Inflammatory macrophage (primary cell): ENCODE data around the gene CSNK1G3.
"Not testable (repeated sequence)": the region's sequence is repeated elsewhere in the genome, so short reads cannot be mapped to it uniquely, and the experiment has no call there.

ENCODE experiments used
- DNase-seq, 2 donors: peaks; one replicate each; pipeline ENCODE4 v3.0.0-alpha.2; 2020 to 2022

CSNK1G3 gene

DNA sequence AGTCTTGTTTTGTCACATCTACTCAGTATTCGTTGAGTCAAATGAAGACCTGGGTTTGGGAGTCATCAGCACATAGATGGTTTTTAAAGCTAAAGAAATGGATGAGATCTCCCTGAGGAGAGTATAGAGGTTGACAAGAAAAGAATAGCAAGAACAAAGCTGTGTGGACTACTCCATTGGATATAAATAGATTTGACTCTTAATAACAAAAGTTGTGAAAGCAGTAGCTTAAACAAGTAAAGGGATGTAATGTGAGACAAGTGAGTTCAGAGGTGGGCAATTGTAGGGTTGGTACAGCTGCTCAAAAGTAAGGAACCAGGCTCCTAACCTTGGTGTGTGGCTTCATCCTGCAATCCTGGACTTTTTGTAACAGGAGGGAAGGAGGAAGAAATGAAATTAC lies 49.3 kb downstream of the CSNK1G3 start:
- DNase-seq, result no peak

DNA sequence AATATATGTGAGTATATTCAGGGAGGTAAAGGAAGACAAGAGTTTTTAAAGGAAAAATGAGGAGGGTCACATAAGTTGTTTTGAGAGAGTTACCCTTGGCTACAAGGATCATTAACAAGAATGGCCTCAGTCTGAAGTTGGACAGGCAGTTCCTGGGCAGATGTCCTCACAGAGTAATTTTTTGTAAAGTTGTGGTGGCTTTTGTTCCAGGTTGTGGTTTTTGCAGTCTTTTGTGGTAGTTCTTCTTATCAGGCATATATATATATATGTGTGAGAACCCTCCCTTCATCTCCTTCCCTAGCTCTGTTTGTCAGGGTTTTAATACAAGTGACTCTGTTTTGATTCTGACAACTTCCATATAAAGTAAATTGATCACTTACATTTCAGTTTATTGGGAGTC lies 60.0 kb downstream of the CSNK1G3 start:
- no peak for DNase-seq

DNA sequence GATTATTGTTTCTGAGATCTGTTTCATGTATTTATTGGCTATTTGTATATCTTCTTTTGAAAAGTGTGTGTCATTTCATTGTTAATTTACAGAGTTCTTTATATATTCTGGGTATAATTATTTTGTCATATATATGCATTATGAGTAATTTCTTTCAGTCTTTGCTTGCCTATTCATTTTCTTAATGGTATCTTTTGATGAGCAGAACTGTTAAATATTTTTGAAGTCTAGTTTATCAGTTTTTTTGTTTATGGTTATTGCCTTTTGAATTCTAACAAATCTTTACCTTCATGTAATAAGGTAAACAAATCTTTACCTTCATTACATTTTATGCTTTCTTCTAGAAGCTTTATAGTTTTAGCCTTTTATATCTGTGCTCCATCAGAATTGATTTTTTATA lies 66.4 kb downstream of the CSNK1G3 start:
- no peak for DNase-seq

DNA sequence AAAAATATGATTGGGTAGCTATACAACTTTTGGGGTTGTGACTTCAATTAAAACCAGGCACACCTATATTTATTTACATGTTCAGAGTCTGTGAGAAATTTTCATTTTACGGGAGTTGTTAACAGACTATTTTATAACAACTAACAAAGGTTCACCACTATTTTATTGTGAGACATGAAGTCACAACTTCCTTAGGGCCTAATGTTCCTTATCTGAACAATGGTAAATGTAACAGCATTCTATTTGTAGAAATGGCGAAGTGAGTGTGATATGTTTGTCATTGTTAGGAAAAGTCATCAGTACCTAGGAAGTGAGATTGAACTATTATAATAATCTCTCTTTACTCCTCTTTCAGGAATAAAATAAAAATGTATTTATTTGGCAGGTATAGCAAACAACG lies 67.4 kb downstream of the CSNK1G3 start:
- no peak for DNase-seq

DNA sequence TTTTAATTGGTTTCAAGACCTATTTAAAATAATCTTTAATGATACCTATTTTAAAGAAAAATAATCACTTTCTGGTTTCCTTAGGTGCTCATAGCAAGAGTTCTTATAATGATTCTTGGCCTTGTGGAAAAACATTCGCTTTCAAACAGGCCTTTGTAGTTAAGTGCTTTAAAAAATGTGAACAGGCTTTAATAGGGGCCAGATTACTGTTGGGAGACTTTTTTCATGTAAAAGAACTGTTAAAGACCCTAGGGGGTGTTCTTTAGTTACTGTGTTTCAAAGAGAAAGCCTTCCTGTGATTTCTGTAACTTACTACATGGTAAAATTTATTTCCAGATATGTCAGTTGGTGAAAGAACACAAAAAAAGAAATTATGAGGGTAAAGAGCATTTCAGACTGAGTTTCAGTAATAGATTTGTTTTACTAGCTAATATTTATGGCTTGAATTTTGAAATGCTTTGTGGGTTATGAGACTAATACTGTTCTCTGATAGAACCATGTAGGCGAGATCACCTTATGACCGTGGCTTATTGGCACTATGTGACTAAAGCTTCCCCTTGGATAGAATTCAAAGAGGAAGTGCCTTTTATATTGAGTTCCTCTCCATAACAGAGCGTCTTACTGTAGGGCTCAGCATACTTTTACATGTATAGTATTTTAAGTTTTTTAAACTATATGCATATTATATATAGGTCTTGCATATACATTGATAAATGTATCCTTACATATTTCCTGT lies 70.7 kb downstream of the CSNK1G3 start:
- peak; percentile 78 to 79 for DNase-seq

DNA sequence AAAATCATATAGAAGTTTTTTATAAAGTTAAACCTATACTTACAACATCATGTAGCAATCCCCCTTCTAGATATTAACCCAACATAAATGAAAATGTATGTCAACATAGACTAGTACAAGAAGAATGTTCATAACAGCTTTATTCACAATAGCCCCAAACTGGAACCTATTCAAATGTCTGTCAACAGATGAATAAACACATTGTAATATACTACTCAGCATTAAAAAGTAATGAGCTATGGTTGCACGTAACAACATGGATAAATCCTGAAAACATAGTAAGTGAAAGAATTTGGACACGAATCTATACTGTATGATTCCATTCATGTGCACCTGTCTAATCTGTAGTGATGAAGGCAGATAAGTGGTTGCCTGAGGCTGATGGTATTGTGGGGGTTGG lies 73.9 kb downstream of the CSNK1G3 start:
- DNase-seq, result no peak

DNA sequence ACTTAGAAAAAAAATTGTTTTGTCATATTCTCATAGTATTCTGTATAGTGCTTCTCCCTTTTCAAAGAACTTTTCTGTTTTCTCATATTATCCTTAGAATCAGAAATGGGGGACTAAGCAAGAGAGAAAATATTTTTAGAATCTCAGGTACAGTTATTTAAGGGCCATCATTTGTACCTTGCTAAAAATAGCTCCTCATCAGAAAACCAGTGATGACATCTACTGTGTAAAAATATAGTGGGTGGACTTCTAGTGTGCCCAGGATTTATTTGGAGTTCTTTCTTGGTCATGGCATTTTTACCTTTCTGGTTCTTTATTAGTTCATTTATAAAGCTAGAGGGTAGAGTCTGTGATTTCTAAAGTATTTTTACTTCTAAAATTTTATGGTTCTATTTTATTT lies 82.5 kb downstream of the CSNK1G3 start:
- no peak for DNase-seq

DNA sequence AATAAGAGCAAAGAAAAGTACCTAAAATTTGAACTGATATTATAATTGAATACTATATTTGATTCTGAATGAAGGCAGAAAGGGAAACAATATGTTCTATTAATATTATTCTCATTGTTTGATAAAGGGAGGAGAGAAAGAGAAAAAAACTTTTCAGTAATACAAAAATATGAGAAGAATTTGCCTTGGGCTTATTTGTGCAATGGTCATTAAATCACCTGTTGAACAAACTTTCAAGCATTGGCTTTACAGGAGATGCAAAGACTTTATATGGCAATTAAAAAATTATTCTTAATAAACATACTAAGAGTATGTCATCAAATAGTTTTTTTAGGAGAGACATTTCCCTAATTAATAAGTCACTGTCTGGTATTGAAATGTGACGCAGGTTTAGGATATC lies 85.0 kb downstream of the CSNK1G3 start:
- DNase-seq, result no peak

DNA sequence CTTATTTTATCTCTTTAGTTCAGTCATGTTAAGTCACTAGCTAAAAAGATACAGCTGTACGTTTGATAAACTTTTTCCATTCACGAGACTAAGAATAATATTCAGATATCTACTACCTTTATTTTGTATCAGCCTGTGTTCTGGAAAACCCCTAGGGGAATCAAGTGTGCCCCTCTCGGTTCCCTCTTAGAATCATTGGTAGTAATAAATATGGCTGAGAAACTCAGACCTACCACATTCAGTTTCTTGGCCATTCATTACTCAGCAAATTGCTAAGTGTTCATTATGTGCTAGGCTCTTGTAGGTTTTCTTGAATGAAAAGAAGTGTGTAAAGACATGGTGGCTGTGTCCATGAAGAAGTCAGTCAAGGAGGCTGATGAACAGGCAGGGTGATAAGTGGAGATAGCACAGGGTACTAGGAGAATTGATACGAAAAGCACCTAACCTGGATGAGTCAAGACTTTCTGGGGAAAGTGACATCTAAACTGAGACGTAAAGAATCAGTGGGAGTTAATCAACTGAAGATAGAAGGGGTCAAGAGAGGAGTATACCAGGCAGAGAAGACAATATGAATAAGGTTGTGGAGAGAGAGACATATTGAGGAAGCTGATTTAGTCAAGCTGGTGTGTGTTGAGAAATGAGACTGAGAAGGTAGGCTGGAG lies 86.2 kb downstream of the CSNK1G3 start:
- no peak for DNase-seq

DNA sequence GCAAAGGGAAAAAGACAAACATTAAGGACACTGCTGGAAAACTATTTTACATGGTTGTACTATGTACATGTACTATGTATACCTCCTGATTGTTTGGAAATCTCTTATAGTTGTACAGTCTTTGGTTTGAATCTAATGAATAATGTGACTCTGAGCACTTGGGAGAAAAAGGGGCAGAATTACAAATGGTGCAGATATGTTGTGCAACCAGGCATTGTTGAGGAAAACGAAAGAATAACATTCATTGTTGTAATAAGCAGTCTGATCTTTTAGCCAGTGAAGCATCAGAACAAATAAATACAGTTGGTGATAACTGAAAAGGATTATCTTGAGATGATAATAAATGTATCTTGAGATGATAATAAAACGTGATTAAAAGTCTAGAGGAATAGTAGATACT lies 87.2 kb downstream of the CSNK1G3 start:
- DNase-seq, result no peak

DNA sequence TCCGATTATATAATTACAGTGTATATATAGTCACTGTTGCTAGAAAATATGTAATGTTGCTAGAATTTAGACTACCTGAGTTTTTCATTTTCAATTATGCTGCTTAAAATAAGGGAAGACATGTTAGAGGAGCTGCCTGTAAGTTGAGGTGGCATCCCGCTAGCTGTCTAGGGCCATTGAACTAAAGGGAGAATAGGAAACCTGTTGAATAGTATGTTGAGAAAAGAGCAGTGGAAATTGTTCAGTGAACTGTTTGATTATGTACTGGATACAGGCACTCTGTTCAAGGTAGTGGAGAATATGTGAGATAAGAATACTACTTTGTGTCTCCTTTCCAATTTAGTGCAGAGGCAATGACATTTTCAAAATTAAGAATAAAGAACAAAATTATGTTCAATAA lies 89.6 kb downstream of the CSNK1G3 start:
- no peak for DNase-seq

DNA sequence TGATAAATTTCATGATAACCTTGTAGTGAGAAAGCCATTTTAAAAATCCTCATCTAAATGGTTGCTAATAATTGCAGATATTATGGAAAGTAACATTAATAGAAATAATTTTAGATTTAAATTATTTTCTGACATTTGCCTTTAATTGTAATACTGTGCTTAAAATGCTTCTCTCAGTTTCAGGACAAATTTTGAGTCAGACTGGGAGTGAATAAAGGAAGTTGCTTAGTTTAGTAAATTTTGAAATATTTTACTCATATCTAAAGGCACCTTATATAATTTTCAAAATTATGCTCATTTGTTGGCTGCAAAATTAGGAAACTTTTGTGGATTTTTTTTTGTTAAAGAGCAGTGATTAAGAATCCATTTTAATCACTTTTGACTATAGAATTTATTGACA lies 93.8 kb downstream of the CSNK1G3 start:
- DNase-seq, result peak in 1 of 2 donors; percentile 29

DNA sequence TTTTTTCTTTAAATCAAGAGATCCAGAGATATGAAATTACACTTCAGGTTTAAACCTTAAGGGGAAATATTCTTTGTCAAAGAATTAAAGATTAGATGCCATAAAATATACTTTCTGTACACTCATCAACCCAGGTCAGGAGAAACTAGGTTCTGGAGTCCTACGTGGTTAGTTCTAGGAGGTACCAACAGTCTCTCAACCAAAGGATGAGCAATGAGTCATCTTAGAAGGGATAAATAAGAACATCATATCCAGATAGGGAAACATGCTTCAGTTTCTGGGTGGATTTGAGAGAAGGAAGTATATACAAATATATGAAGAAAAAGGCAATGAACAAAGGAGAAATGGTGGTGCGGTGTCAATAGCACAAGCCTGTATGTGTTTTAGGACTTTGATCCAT lies 98.2 kb downstream of the CSNK1G3 start:
- DNase-seq, result no peak

DNA sequence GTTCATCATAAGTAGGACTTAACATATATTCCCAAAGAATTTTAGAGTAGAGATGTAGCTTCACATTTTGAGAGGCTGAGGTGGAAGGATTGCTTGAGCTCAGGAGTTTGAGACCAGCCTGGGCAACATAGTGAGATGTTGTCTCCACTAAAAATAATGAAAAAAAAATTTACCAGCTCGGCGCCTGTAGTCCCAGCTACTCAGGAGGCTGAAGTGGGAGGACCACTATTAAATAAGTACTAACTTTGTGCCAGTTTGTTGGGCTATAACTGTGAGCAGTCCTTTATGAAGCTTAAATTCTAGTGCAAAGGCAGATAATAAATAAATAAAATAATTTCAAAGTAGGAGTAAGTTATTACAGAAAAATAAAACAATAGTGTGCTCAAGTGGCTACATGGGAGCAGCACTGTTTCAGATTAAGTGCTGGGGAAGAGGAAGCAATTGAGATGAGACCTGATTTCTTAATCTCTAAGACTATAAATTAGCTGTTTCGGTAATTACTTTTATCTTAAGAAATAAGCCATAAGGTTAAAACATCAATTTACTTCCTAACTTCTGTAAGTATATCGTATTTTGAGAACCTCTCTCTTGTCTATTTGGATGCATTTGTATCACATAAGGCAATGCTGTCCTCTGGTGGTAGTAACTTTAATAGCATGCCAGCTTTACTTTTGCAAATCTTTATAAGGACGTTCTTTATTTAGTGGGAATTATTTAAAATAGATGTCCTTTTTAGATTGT lies 98.9 kb downstream of the CSNK1G3 start:
- peak; percentile 61 to 68 for DNase-seq

DNA sequence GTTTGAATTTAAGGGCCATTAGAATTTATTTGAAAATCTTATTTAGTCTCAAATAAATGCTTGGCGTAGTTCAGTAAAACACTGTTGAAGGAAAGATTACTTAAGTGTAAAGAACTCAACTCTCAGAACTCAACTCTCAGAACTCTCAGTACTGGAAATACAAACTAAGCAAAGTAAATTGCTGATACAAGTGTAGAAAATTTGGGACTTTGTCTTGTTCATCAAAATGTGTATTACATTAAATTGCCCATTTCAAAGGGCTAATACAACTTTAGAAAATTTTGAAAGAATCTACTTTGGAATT lies 99.4 kb downstream of the CSNK1G3 start:
- DNase-seq, result no peak

DNA sequence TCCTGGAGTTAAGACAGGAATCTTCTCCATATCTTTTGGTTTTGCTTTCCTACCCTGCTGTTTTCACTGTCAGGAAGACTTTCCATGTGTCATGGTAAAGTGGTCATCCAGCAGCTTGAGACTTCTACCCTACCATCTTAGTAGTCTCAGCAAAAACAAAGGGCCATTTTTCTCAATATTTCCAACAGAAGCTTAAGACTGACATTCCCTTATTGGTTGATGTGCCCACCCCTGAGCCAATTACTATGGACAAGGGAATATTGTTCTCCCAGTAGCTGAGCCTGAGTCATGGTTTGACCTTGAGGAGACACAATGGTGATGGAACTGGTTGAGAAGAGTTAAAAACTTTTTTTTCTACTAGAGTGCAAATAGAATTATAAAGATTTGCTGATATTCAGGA lies 105.6 kb downstream of the CSNK1G3 start:
- DNase-seq, result no peak

DNA sequence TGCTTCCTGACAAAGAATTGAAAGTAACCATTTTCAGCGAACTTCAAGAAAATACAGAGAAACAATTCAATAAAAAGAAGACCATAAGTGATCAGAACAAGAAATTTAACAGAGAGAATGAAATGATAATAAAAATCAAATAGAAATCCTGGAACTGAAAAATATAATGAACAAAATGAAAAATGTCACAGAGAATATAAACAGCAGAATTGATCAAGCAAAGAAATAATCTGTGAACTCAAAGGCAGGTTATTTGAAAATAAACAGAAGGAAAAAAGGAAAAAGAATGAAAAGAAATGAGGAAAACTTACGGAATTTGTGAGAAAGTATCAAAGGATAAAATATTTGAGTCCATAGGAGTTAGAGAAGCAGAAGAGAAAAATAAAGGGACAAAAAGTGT lies 114.1 kb downstream of the CSNK1G3 start:
- DNase-seq, result no peak

DNA sequence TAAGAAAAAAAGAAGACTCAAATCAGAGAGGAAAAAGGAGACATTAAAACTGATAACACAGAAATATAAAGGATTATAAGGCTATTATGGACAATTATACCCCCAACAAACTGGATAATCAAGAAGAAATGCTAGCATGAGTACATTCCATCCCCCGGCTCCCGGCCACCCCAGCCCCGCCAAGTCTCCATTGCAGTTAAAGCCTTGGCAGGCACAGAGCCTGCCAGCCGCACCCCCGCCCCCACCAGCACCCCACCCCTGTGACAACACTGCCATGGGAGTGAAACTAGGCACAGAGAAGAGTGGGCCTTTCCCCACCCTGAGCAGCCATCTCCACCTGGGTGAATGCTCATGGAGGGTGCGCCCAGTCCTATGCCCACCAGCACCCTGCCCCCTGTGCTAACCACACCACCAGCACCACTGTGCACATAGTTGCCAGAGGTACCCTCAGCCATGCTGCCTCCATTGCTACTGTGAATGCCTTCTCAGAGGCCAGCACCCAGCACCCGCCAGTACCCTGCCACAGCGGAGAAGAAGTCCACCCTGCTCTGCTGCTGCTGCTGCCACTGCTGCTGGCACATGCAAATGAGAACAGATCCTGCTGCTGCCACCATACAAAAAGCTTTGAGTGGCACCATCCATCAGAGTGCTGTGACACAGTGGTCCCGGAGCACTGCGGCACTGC lies 117.0 kb downstream of the CSNK1G3 start:
- DNase-seq, result no peak

DNA sequence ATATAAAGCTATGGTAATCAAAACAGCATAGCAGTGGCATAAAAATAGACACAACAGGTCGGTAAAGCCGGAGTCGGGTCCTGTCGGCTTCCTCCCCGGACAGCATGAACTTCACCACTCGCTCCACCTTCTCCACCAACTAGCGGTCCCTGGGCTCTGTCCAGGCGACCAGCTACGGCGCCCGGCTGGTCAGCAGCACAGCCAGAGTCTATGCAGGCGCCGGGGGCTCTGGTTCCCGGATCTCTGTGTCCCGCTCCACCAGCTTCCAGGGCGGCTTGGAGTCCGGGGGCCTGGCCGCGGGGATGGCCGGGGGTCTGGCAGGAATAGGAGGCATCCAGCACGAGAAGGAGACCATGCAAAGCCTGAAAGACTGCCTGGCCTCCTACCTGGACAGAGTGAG lies 124.0 kb downstream of the CSNK1G3 start:
- no peak for DNase-seq

DNA sequence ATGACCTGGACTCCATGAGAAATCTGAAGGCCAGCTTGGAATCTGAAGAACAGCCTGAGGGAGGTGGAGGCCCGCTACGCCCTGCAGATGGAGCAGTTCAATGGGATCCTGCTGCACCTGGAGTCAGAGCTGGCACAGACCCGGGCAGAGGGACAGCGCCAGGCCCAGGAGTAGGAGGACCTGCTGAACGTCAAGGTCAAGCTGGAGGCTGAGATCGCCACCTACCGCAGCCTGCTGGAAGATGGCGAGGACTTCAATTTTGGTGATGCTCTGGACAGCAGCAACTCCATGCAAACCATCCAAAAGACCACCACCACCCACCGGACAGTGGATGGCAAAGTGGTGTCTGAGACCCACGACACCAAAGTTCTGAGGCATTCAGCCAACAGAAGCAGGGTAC lies 125.1 kb downstream of the CSNK1G3 start:
- not testable (repeated sequence) for DNase-seq

DNA sequence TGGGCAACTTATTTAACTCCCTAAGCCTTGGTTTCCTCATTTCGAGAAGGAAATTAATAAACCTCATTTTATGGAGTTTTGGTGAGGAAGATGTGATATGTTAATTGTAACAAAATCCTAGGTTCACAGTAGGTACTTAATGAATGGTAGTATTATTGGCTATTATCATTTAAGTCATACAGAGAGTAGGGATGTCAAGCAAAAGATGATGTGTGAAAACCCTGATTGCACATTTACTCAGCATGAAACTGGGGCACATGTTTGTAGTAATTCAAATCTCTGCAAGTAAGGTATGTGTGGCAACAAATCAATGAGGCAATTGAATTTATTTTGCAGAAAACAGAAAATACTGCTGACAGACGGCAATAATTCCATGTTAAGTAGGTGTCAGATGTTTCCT lies 127.3 kb downstream of the CSNK1G3 start:
- DNase-seq, result no peak

DNA sequence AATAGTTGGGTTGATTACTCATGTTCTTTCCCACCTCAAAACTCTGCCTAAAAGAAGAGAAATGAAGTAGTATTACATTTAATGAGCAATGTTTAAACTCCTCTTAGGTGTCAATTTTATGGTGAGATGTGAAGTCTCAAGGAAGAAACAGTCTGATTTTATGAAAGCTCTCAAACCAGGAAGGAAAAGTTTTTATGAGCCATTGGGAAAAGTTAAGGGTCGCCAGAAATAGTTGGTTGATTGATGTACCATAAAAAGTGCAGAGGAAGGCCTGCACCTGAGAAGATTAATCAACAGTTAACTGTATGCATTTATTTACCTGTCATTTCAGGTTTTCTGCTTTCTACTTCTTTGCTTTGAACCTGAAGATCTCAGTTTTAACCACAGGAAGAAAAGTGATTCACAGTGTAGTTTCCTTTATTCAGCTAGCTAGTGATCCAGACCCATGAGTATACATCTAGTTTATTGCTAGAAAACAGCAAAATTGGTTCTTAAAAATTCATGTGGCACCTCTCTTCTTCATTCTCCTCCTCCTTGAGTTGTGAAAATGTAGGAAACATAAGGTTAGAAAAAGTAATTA lies 133.1 kb downstream of the CSNK1G3 start:
- no peak for DNase-seq

DNA sequence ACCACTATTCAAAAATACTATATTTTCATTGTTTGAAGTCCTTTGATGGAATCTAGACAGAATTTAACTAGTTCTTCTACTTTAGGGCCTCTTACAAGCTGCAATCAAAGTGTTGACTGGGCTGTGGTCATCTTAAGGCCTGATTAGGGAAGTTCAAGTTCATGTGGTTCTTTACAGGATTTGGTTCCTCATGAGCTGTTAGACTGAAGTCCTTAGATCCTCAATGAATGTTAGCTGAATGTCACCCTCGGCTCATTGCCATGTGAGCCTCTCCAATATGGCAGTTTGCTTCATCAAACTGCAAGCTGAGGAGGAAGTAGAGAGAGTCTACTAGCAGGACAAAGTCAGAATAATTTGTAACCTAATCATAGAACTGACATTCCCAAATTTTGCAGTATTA lies 135.1 kb downstream of the CSNK1G3 start:
- DNase-seq, result peak; percentile 79 to 82
